Retinal pigment epithelial cell (primary cell): ENCODE measurements around the gene ARFGAP3.

Experiments
- DNase-seq: peaks from one replicate; pipeline ENCODE4 v3.0.0-alpha.2; 2010; ENCODE audit warnings: low read depth
- H3K4me3 ChIP-seq: 2 replicates; pipeline ENCODE4 v1.5.1; 2011; ENCODE audit warnings: mild to moderate bottlenecking, low read length, control low read depth, moderate library complexity
- TF ChIP-seq, protein P1 (sequence below): conservative IDR thresholded peaks from 2 replicates; pipeline ENCODE4 v1.5.1; 2011; ENCODE audit warnings: low read depth, low read length, control low read depth, inconsistent platforms

ARFGAP3 gene

DNA sequence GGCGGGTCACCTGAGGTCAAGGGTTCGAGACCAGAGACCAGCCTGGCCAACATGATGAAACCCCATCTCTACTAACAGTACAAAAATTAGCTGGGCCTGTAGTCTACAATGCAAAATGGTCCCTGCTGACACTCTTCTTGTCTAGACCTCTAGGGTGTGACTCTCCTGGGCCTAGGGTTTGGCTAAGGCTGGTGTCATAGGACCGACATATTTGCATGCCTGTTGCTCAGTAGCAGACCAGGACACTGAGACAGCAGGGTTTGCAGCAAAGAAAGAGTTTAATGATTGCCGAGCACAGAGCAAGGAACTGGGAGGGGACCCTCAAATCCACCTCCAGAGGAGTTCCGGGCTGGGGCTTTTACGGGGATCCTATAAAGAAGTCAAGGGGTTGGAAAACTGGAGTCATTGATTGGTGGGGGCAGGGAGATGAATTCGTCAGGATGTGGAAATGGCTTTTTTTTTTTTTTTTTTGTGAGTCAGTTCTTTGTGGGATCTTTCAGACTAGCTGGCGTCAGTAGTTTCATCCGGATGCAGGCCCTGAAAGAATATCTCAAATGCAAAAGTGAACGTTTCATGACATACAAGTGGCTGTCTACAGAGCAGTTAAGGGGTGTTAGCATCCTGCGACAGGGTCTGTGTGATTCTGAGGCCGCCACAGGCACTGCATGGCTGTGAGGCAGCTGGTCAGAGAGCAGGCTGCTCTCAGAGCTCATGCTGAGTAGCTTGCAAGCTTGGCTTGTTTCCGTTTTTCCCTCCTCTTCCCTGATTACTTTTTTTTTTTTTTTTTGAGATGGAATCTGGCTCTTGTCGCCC lies 109.2 kb downstream of the ARFGAP3 start:
- TF ChIP-seq, protein P1, sequence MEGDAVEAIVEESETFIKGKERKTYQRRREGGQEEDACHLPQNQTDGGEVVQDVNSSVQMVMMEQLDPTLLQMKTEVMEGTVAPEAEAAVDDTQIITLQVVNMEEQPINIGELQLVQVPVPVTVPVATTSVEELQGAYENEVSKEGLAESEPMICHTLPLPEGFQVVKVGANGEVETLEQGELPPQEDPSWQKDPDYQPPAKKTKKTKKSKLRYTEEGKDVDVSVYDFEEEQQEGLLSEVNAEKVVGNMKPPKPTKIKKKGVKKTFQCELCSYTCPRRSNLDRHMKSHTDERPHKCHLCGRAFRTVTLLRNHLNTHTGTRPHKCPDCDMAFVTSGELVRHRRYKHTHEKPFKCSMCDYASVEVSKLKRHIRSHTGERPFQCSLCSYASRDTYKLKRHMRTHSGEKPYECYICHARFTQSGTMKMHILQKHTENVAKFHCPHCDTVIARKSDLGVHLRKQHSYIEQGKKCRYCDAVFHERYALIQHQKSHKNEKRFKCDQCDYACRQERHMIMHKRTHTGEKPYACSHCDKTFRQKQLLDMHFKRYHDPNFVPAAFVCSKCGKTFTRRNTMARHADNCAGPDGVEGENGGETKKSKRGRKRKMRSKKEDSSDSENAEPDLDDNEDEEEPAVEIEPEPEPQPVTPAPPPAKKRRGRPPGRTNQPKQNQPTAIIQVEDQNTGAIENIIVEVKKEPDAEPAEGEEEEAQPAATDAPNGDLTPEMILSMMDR: no peak
- H3K4me3 ChIP-seq: no peak overlapping the region
- no peak for DNase-seq
